Ureter (tissue), 1 donor: ENCODE measurements around the gene PTPRQ. TPM values are rescaled to one million over a fixed set of nuclear protein-coding genes. Genes with fewer than 3 reads are reported as not detected.

ENCODE experiments used
- DNase-seq: peaks from one replicate; pipeline ENCODE4 v3.0.0-alpha.2; 2020; ENCODE audit warnings: low spot score
- total RNA-seq: library from RNA; stranded (reverse); gene quantifications from one replicate; pipeline ENCODE4 v1.2.4, GENCODE V29; 2023
- donor health status: DM: yes; HTN: yes; CAD: no.

Gene PTPRQ
- total RNA-seq, 1 donor from 2014 or later: 0.68 TPM

DNA sequence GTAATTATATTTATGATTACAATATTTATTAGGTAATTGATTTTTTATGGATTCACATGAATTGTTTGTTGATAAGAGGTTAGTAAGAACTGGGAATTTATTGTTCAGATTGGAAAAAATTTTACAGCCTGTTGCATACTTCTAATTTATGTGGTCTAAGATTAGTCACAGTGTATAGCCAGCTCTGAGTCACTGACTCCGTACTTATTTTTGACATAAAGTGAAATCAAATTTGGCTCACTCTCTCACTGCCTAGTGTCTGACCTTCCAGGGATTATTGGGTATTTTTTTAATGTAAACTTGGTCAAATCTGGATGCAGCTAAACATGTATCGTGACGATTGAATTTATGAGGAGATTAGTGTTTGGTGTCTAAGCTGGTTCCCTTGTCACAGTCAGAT is 109.3 kb downstream of the PTPRQ start:
- DNase-seq: no peak

DNA sequence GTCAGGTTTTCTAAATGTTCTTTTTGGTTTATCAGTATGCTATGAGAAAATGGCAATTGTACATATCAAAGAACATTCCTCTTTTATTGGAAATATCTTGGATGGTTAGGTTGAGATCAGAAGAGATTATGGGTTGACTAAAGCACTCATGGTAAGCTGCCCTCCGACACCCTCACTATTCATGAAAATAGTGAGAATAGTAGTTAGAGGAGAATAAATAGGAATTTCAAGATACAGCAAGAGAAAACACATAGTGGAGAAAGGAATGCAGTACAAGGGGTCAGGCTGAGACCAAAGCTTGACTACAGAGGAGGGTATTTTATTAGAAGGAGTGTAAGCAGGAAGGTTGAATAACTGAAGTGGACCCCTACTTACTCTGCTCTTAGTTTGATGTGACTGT is 112.5 kb downstream of the PTPRQ start:
- DNase-seq: no peak

DNA sequence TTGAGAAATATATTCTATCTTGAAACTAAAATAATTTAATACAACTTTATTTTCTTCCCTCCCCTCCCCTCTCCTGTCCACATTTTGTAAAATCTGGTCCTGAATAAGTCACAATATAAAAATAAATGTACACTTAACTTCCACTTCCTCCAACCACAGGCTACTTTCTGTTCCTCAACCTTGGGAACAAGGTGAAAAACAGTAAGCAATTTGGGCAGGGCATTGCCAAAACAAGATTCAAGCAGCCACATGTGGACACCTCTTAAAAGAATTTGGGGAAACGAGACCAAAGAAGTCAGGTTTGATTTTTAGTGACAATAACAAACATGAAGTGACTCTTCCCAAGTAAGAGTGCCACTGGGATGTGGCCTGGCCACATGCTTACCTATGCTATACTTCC is 115.7 kb downstream of the PTPRQ start:
- no peak for DNase-seq

DNA sequence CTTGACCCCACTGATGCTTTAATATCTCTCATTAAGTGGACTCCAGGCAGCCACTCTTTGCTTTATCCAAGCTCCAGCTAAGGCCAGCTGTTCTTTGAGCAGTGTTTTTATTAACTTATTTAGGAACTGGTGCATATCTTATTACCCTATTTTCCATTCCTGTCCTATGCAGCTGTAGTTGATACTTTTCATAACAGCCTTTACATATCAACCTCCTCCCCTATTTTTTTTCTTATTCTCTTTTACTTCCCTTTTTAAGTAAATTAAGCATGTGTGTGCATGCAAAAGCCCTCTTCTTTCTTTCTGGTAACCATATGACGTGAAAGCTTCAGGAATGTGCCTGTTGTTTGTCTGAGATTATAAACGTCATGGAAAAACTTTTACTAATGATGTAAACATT is 121.2 kb downstream of the PTPRQ start:
- DNase-seq: no peak

DNA sequence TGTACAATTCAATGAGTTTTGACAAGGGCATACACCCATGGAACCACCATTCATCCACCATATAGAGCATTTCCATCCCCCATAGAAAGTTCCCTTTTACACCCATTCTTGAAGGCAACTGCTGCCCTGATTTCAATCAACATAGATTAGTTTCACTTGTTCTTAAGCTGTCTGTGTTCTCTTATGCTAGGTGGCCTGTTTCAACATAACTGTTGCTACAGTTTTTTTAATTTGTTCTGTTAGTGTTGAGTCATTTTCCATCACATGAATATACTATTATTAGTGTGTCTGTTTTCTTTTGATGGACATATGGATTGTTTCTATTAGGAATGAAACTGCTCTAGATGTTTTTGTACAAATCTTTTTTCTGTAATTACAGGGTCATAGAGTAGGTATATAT is 123.4 kb downstream of the PTPRQ start:
- DNase-seq: no peak

DNA sequence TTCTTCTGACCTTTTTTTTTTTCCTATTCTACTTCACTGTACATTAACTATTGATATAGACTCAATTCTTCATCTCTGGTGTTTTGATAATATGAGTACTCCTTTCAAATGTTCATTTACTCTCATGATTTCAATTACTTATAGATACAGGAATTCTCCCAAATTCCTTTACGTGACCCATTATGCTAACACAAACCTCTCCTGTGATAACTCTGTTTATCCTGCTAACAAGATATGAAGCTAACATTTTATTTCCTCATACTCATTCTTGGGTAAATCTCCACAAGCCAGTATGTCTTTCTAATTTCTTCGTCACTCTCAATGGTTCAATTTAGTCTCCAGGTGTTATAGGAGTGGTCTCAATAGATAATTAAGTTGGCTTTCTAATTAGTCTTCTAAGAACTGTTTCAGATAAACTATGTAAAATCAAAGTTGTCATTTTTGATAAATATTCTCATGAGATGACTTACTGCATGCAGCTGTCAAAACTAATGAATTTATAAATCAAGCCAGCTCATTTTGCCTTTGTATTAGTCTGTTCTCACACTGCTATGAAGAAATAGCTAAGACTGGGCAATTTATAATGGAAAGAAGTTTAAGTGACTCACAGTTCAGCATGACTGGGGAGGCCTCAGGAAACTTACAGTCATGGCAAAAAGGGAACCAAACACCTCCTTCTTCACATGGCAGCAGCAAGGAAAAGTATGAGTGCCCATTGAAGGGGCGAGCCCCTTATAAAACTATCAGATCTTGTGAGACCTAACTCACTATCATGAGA is 132.8 kb downstream of the PTPRQ start:
- no peak for DNase-seq

DNA sequence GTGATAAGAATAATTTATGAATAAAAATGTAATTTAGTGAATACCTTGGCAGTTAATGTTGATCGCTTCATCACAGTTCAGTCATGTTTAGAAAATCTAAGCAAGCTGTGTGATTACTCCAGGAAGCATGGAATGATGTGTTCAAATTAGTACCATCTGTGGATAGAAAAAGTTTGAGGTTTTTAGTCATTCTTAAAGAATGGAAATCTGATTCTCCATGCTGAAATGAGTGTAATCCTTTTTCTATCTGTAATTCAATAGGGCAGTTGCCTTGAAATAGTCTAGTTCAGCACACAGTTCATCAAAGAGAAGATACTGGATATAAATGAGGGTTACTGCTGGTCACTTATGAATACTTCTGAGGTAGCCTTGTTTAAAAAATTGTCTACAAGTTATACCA is 136.2 kb downstream of the PTPRQ start:
- no peak for DNase-seq

DNA sequence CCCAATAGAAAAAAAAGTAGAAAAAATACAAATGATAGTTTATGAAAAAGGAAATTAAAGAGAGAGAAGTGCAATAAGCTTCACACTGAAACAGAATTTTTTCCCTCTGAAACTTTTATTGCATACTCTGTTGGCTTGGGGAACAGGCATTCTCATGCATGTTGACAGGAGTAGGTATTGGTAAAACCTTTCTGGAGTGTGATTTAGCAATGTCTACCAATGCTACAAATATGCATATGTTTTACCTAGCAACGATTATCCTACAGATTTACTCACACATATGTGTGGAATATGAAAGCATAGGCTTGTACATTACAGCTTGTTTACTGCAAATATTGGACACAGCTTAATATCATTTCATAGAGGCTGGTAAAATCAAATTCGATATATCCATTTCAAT is 137.7 kb downstream of the PTPRQ start:
- DNase-seq: no peak

DNA sequence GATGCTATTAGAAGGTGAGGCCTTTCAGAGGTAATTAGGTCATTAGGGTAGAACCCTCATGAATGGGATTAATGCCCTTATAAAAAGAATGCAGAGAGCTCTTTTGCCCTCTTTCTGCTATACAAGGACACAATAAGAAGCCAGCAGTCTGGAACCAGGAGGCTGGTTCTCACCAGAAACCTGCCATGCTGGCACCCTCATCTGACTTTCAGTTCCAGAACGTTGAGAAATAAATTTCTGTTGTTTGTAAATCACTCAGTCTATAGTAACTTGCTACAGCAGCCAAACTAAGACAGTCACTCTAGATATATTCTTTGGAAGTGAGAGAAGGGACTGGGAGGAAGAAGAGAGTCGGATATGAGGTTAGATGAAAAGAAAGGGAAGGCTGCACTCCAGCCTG is 138.4 kb downstream of the PTPRQ start:
- DNase-seq: no peak

DNA sequence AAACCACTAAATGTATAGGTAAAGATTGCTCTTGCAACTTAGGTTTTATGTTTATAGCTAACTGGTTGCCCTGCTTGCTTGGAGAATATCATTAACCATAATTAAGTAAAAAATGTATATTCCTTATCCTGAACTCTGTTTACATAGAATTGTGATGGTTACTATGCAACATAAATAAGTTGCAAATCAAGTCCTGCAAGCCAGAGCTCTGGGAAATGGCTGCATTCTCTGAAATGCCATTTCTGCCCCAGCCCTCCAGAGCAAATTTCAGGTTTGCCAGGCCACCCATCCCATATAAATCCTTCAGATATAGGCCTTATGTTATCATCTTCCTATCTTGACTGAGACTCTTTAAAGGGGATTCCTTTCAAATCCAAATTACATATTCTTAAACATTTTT is 145.0 kb downstream of the PTPRQ start:
- no peak for DNase-seq

DNA sequence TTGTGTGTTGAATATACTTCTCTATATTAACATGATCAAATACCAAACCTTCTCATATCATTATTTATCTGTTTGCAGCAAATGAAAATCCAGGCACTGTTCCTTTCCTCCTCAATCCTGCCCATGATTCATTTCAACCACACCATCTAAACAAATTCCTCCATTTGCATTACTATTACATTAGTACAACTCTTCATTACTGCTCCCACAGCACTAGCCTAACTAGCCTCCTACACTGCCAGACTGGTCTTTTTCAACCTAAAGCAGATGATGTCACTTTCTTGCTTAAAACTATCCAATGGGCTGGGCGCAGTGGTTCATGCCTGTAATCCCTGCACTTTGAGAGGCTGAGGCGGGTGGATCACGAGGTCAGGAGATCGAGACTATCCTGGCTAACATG is 146.1 kb downstream of the PTPRQ start:
- DNase-seq: no peak

DNA sequence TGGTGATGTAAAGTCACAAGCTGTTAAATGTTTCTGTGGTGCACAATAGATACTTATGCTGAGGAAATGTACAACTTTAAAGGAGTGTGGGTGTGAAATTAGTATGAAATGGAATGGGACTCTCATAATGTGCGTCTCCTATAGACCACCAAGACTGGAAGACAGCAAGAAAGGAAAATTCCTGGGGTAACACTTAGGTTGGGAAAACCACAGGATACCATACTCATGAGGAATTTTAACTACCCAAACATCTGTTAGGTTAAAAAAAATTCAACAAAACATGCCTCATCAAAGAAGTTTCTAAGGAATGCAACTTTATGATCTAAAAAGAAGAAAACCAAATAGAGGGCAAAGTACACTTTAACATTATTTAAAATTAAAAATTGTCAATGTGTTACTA is 149.7 kb downstream of the PTPRQ start:
- DNase-seq: no peak

DNA sequence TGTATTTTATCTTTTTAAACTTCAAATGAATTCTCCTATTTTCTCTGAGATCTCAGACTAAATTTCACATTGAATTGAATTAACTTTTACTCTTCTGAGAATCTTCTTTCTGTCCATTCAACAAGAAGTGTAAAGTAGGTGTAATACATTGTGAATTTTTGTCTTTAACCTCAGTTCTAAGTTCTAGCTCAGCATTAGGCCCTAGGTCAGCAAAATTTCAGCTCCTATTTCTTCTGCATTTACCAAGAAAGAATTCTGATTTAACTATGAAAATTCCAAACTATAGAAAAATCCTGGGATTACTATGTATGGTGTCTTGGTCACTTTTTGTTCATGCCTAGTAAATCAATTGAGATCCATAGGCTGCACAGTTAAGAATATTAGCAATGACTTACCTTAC is 152.5 kb downstream of the PTPRQ start:
- DNase-seq: no peak

DNA sequence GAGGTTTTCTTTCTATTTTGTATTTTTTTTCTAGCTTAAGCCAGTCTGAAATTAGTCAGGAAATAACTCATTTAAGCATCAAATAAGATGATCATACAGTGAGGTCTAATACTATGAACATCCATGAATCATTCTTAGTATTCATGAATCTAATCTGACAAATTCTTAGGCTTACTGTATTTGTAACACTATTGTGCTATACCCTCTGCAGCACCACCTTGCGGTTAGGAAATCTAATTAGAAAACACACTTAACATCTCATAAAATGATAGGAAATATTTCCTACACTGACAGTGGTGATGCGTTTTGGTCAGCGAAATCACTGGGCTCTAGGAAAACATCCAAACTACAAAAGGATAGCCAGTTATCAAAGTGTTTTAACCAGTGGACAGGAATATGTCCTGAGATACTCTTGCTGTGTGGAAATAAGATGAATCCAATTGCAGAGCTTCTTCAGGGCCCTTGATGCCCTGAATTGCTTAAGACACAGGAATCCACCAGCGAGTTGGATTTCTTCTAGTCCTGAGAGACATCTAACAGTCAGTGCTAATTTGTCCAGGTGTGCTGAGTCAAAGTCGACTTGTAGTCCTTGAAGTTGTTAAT is 154.1 kb downstream of the PTPRQ start:
- DNase-seq: no peak

DNA sequence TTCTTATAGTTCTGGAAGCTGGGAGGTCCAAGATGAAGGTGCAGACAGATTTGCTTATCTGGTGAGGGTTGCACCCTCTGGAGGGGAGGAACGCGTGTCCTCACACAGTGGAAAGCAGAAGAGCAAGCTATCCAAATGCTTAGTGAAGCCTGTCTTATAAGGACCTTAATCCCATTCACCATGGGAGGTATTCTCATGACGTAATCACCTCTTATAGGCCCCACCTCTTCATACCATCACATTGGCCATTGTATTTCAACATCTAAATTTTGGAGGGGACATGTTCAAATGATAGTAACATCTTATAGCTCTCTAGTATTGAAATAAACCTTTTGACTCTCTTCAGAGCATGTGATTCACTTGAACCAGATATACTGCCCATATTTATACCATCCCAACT is 158.4 kb downstream of the PTPRQ start:
- DNase-seq: no peak

DNA sequence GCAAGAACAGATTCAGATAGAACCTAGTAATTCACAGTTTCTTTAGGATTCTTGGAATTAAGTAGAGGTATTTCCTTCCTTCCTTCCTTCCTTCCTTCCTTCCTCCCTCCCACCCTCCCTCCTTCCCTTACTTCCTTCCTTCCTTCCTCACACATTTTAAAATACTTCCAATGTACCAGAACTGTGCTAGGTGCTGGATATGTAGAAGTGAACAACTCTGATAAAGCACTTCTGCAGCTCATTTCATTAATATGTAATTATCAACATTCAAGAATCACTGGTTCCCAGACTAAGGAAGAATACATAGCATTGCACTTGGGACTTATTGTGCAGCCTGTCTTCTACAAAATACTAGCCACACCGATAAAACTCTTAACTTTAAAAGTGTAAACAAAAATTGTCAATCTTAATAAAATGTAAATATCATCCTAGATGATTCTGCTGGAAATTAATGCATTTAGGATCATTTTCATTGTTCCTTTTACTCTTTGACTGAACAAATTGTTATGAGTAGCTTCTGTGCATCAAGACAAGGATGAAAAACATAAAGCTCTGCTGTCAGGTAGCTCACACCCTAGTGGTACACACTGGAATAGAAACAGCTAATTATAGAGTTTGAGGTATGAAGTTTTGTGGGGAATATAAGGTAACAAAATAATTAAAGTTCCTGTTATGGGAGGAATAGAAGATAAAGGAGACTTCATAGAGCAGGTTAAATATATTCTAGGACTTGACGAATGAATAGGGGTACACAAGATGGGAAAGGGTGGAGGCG is 163.5 kb downstream of the PTPRQ start:
- no peak for DNase-seq

DNA sequence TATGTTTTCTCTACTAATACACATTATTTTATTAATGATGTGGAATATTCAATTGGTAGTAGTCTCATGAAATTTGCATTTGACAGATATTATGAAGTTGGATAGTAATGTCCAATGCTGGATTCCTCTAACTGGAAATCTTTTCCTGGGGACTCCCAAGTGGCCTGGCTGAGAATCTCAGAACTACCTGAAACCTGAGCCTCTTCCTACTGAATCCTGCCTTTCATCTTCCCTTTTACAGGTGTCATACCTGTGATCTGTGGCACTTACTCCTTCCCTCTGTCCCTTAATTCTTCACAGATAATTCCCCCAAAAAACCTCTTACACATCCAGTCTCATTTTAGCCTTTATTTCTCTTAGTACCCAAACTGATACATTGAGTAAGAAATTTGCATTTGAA is 173.7 kb downstream of the PTPRQ start:
- no peak for DNase-seq

DNA sequence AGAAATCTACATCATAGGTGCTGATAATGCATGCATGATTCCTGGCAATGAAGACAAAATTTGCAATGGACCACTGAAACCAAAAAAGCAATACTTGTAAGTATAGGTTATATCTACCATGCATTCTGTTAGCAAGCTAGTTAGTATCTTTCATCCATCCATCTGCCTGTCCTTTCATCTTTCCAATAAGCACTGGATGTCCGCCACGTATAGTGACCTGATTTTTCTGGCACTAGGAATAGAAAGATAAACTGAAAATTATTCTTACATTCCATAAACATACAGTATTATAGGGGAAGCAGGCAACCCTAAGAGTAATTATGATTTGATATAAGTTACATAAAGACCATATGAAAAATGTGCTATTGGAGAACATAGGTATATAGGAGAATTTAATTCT is 176.2 kb downstream of the PTPRQ start:
- no peak for DNase-seq

DNA sequence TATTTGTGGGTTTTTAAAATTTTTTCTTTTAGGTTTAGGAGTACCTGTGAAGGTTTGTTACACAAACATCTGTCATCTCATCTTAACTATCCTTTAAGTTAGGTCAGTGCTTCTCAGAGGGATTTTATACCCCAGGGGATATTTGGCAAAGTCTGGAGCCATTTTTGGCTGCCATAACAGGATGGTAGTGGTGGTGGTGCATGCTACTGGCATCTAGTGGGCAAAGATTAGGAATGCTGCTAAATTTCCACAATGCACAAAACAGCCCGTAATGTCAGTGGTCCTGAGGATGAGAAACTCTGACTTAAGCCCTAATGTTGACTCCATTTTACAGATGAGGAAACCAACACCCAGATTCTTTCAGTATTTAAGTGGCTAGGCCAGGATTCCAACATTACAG is 178.2 kb downstream of the PTPRQ start:
- no peak for DNase-seq

DNA sequence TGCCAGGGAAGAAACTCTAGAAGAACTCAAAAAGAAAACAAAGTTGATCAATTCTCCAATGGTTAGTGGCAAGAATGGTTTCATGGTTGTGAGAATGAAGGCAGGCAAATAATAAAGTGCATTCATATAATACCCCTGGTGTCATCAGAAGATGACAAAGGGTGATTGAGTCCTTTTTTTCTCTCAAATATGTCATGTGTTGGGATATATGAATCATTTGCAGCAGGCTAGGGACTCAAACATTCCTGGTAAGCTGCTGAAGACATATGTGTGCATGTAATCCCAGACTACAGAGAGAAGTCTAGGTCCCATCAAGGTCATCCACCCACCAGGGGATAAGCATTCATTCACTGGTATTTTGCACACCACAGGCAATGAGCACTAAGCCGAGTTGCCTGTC is 181.0 kb downstream of the PTPRQ start:
- no peak for DNase-seq

DNA sequence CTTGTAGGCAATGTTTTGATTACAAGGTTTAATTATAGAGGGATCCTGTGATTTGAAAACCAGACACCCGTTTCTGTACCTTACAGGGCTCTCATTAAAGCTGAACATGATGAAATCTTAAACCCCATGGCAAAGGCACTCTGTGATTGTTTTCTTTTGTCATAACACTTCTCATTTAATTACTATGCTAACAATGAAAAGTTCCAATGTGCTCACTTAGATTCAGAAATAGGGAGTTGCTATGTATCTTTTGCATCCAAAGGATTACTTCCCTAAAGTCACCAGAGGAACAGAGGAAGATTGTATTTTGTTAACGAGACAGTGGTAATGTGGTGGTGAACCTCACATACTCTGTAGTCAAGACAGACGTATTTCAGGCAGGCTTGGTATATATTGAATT is 181.9 kb downstream of the PTPRQ start:
- no peak for DNase-seq

DNA sequence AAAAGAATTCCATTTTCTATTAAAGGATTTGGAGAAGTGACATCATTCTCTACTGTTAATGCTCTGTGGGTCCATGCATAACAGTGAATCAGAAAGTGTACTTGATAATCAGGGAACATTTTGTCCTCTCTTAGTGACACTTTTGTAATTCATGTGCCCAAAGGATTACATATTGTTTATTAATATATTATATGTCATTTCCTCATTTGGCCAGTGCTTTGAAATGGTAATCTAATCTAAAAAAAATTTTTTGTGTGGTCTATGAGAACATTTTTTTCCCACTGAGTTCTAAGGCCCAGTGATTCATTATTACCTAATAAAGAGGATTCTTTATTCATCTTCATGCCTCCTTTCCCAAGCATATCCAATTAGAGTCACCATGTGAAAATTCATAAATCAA is 183.7 kb downstream of the PTPRQ start:
- no peak for DNase-seq

DNA sequence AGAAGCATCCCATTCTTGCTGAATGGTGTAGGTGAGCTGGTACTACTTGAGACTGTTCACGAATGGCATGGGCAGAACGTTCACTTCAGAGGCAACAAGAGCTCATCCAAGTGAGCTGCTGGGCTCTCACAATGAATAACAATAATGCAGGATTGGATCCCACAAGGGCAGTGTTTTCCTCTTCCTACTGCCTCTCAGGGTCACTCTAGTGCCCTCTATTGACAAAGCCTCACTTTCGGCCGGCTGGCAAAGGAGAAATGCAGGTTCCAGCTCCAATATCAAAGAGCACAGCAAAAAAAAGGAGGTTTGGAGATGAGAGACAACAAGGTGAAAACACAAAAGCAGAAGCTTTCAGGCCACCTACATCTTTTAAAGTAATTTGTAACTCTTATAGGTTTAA is 188.8 kb downstream of the PTPRQ start:
- DNase-seq: no peak
